A549 (cell line): ENCODE data around the gene TRIP13. TPM values are rescaled to one million over a fixed set of nuclear protein-coding genes. Genes with fewer than 3 reads are reported as not detected.

Source experiments
- CBX2 ChIP-seq: fragments of 200-600 bp; sonication (generic); IDR thresholded peaks from 2 replicates; pipeline ENCODE4 v1.6.1; 2016; ENCODE audit warnings: low read depth, mild to moderate bottlenecking, borderline replicate concordance
- CHD2 ChIP-seq: fragments of 150-350 bp; IDR thresholded peaks from 2 replicates; pipeline ENCODE4 v1.6.1; 2014; ENCODE audit warnings: low read length; ENCODE audit not compliant: partially characterized antibody
- CHD4 ChIP-seq: fragments of 200-600 bp; sonication (generic); IDR thresholded peaks from 2 replicates; pipeline ENCODE4 v1.6.1; 2016; ENCODE audit warnings: antibody characterized with exemption, mild to moderate bottlenecking, borderline replicate concordance
- EP300 ChIP-seq, 2 experiments: fragments of >200 bp; sonication (Bioruptor Twin); formaldehyde crosslinking; IDR thresholded peaks; 2 replicates in 1 of 2; 3 replicates in 1 of 2; pipeline ENCODE4 v1.6.1; 2016 to 2017
- ESRRA ChIP-seq: fragments of 150-350 bp; IDR thresholded peaks from 2 replicates; pipeline ENCODE4 v1.6.1; 2014; ENCODE audit warnings: mild to moderate bottlenecking, low read length, borderline replicate concordance
- FOSB ChIP-seq: fragments of 250-450 bp; sonication (Bioruptor Pico); IDR thresholded peaks from 2 replicates; pipeline ENCODE4 v1.5.0; 2020; ENCODE audit warnings: mild to moderate bottlenecking, moderate library complexity
- FOSL2 ChIP-seq, 2 experiments: fragments of 450-650 bp in 1 of 2; fragments of >200 bp in 1 of 2; sonication (Bioruptor Twin) in 1 of 2; formaldehyde crosslinking; IDR thresholded peaks; 2 replicates each; pipeline versions ENCODE4 v1.5.0 to v1.6.1; 2016 to 2020; ENCODE audit warnings: mild to moderate bottlenecking in 1 of 2, moderate library complexity in 1 of 2
- GATA3 ChIP-seq: IDR thresholded peaks from 2 replicates; pipeline ENCODE4 v1.6.1; 2012; ENCODE audit warnings: borderline replicate concordance
- HDAC2 ChIP-seq: fragments of 200-600 bp; sonication (generic); IDR thresholded peaks from 2 replicates; pipeline ENCODE4 v1.6.1; 2016
- HEYL ChIP-seq: fragments of 250-450 bp; sonication (Bioruptor Pico); IDR thresholded peaks from 2 replicates; pipeline ENCODE4 v1.8.0; 2021; ENCODE audit warnings: mild to moderate bottlenecking, moderate library complexity
- HOXB13 ChIP-seq: fragments of 250-450 bp; sonication (Bioruptor Pico); IDR thresholded peaks from 2 replicates; pipeline ENCODE4 v1.5.0; 2020; ENCODE audit warnings: low read depth, mild to moderate bottlenecking, moderate library complexity
- JUNB ChIP-seq: fragments of >200 bp; sonication (Bioruptor Twin); formaldehyde crosslinking; IDR thresholded peaks from 2 replicates; pipeline ENCODE4 v1.6.1; 2016
- KDM1A ChIP-seq: fragments of 200-600 bp; sonication (generic); IDR thresholded peaks from 2 replicates; pipeline ENCODE4 v1.6.1; 2016; ENCODE audit warnings: low read depth, mild to moderate bottlenecking
- KDM5A ChIP-seq: fragments of 200-600 bp; sonication (generic); IDR thresholded peaks from 2 replicates; pipeline ENCODE4 v1.6.1; 2016; ENCODE audit warnings: antibody characterized with exemption, mild to moderate bottlenecking
- MAZ ChIP-seq: fragments of 150-350 bp; IDR thresholded peaks from 2 replicates; pipeline ENCODE4 v1.6.1; 2014; ENCODE audit warnings: antibody characterized with exemption, low read depth, low read length, borderline replicate concordance
- MYC ChIP-seq: IDR thresholded peaks from 2 replicates; pipeline ENCODE4 v1.6.1; 2012; ENCODE audit warnings: mild to moderate bottlenecking, inconsistent platforms, low read length, improper control_type of control experiment, borderline replicate concordance
- NFE2L2 ChIP-seq: fragments of 150-350 bp; conservative IDR thresholded peaks from 2 replicates; pipeline ENCODE4 v1.6.1; 2014; ENCODE audit warnings: low read length
- NPAS2 ChIP-seq: fragments of 250-450 bp; sonication (Bioruptor Pico); IDR thresholded peaks from 2 replicates; pipeline ENCODE4 v1.8.0; 2022; ENCODE audit warnings: mild to moderate bottlenecking, moderate library complexity, borderline replicate concordance
- RAD21 ChIP-seq, 2 experiments: fragments of >200 bp in 1 of 2; sonication (Bioruptor Twin) in 1 of 2; formaldehyde crosslinking in 1 of 2; IDR thresholded peaks in 1 of 2; conservative IDR thresholded peaks in 1 of 2; 2 replicates in 1 of 2; 3 replicates in 1 of 2; pipeline ENCODE4 v1.6.1; 2012 to 2018; ENCODE audit warnings: inconsistent platforms in 1 of 2
- RNF2 ChIP-seq: fragments of 200-600 bp; sonication (generic); IDR thresholded peaks from 2 replicates; pipeline ENCODE4 v1.6.1; 2016; ENCODE audit warnings: low read depth, mild to moderate bottlenecking, antibody characterized with exemption, moderate library complexity, borderline replicate concordance
- SMC3 ChIP-seq: fragments of >200 bp; sonication (Bioruptor Twin); formaldehyde crosslinking; IDR thresholded peaks from 3 replicates; pipeline ENCODE4 v1.6.1; 2018; ENCODE audit warnings: inconsistent platforms
- SREBF2 ChIP-seq: fragments of 450-650 bp; IDR thresholded peaks from 2 replicates; pipeline ENCODE4 v1.6.1; 2014; ENCODE audit warnings: mild to moderate bottlenecking, moderate library complexity
- USF2 ChIP-seq: fragments of 450-650 bp; IDR thresholded peaks from 2 replicates; pipeline ENCODE4 v1.6.1; 2014; ENCODE audit warnings: antibody characterized with exemption
- ZC3H11A ChIP-seq: fragments of 450-650 bp; IDR thresholded peaks from 2 replicates; pipeline ENCODE4 v1.6.1; 2014; ENCODE audit warnings: antibody characterized with exemption, mild to moderate bottlenecking
- ZNF302 ChIP-seq: fragments of 250-450 bp; sonication (Bioruptor Pico); IDR thresholded peaks from 2 replicates; pipeline ENCODE4 v1.9.0; 2021; ENCODE audit warnings: inconsistent platforms, mild to moderate bottlenecking, moderate library complexity
- ZSCAN20 ChIP-seq: fragments of 250-450 bp; sonication (Bioruptor Pico); IDR thresholded peaks from 2 replicates; pipeline ENCODE4 v1.8.0; 2022; ENCODE audit warnings: mild to moderate bottlenecking, moderate library complexity
- polyA plus RNA-seq, 4 experiments: library from polyadenylated mRNA; depleted of rRNA in 3 of 4; stranded (reverse); fragments of >200 nt; fragmentation: RNase III in 1 of 4; extraction: RNeasy Plus Mini Kit Qiagen cat#74134 plus additional on column Dnase treatment in 1 of 4; gene quantifications; 2 replicates in 3 of 4; 3 replicates in 1 of 4; pipeline ENCODE4 v1.2.3, GENCODE V29; 2011 to 2017
- TF ChIP-seq, protein P1 (sequence below): fragments of >200 bp; sonication (Bioruptor Twin); formaldehyde crosslinking; IDR thresholded peaks from 3 replicates; pipeline ENCODE4 v1.6.1; 2016
- TF ChIP-seq, protein P2 (sequence below): fragments of >200 bp; sonication (Bioruptor Twin); formaldehyde crosslinking; IDR thresholded peaks from 3 replicates; pipeline ENCODE4 v1.5.1; 2016
- TF ChIP-seq, protein P3 (sequence below): fragments of >200 bp; sonication (Bioruptor Twin); formaldehyde crosslinking; IDR thresholded peaks from 2 replicates; pipeline ENCODE4 v1.6.1; 2016
- TF ChIP-seq, protein P4 (sequence below): fragments of 200-600 bp; sonication (generic); IDR thresholded peaks from 2 replicates; pipeline ENCODE4 v1.6.1; 2016; ENCODE audit warnings: antibody characterized with exemption, mild to moderate bottlenecking, moderate library complexity
- TF ChIP-seq, protein P5 (sequence below): fragments of 250-450 bp; sonication (Bioruptor Pico); IDR thresholded peaks from 2 replicates; pipeline ENCODE4 v1.5.0; 2021; ENCODE audit warnings: mild to moderate bottlenecking, moderate library complexity, borderline replicate concordance

The TRIP13 gene
- polyA plus RNA-seq, 2 of the 4 experiments (the other 2 are of a cell fraction), result 54.0 to 62.4 TPM

GRCh38 chr5:912280-913091 is 19.8 kb downstream of the TRIP13 start (continued):
- peak; percentile 28; the same call in 1 of the 2 replicates for TF ChIP-seq NPAS2 (CRISPR knock-in tag)
- TF ChIP-seq CHD4, result no peak
- peak; percentile 75 for TF ChIP-seq MYC
- no peak for TF ChIP-seq KDM1A
- peak; percentile 29; the same call in 1 of the 2 replicates for TF ChIP-seq ZSCAN20 (CRISPR knock-in tag)
- no peak for TF ChIP-seq ZC3H11A
- TF ChIP-seq EP300 (IDR thresholded peaks at IDR 0.05), result peak; percentile 54 to 83; a peak in 3 of 5 replicates
- TF ChIP-seq, protein P1, sequence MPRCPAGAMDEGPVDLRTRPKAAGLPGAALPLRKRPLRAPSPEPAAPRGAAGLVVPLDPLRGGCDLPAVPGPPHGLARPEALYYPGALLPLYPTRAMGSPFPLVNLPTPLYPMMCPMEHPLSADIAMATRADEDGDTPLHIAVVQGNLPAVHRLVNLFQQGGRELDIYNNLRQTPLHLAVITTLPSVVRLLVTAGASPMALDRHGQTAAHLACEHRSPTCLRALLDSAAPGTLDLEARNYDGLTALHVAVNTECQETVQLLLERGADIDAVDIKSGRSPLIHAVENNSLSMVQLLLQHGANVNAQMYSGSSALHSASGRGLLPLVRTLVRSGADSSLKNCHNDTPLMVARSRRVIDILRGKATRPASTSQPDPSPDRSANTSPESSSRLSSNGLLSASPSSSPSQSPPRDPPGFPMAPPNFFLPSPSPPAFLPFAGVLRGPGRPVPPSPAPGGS, result 0 out of 3 replicates have a peak, but pooled peaks have one; percentile 53
- TF ChIP-seq, protein P2, sequence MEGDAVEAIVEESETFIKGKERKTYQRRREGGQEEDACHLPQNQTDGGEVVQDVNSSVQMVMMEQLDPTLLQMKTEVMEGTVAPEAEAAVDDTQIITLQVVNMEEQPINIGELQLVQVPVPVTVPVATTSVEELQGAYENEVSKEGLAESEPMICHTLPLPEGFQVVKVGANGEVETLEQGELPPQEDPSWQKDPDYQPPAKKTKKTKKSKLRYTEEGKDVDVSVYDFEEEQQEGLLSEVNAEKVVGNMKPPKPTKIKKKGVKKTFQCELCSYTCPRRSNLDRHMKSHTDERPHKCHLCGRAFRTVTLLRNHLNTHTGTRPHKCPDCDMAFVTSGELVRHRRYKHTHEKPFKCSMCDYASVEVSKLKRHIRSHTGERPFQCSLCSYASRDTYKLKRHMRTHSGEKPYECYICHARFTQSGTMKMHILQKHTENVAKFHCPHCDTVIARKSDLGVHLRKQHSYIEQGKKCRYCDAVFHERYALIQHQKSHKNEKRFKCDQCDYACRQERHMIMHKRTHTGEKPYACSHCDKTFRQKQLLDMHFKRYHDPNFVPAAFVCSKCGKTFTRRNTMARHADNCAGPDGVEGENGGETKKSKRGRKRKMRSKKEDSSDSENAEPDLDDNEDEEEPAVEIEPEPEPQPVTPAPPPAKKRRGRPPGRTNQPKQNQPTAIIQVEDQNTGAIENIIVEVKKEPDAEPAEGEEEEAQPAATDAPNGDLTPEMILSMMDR, result peak; percentile 47
- TF ChIP-seq FOSB, result peak; percentile 96
- no peak for TF ChIP-seq ZNF302
- TF ChIP-seq FOSL2 (IDR thresholded peaks at IDR 0.05), result peak; percentile 92
- TF ChIP-seq FOSL2 (CRISPR knock-in tag; IDR thresholded peaks at IDR 0.05), result peak; percentile 100
- TF ChIP-seq CBX2, result no peak
- TF ChIP-seq, protein P3, sequence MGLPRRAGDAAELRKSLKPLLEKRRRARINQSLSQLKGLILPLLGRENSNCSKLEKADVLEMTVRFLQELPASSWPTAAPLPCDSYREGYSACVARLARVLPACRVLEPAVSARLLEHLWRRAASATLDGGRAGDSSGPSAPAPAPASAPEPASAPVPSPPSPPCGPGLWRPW, result no peak
- 0 out of 2 replicates have a peak, but pooled peaks have one; percentile 42 for TF ChIP-seq MAZ
- peak in 1 of 2 experiments; percentile 27; a peak in 2 of 5 replicates for TF ChIP-seq RAD21 (conservative IDR thresholded peaks at IDR 0.05 in 1 of 2, IDR thresholded peaks at IDR 0.05 in 1 of 2)
- no peak for TF ChIP-seq HDAC2
- TF ChIP-seq SREBF2, result no peak
- no peak for TF ChIP-seq RNF2
- TF ChIP-seq KDM5A, result no peak
- TF ChIP-seq ESRRA, result no peak
- TF ChIP-seq, protein P4, sequence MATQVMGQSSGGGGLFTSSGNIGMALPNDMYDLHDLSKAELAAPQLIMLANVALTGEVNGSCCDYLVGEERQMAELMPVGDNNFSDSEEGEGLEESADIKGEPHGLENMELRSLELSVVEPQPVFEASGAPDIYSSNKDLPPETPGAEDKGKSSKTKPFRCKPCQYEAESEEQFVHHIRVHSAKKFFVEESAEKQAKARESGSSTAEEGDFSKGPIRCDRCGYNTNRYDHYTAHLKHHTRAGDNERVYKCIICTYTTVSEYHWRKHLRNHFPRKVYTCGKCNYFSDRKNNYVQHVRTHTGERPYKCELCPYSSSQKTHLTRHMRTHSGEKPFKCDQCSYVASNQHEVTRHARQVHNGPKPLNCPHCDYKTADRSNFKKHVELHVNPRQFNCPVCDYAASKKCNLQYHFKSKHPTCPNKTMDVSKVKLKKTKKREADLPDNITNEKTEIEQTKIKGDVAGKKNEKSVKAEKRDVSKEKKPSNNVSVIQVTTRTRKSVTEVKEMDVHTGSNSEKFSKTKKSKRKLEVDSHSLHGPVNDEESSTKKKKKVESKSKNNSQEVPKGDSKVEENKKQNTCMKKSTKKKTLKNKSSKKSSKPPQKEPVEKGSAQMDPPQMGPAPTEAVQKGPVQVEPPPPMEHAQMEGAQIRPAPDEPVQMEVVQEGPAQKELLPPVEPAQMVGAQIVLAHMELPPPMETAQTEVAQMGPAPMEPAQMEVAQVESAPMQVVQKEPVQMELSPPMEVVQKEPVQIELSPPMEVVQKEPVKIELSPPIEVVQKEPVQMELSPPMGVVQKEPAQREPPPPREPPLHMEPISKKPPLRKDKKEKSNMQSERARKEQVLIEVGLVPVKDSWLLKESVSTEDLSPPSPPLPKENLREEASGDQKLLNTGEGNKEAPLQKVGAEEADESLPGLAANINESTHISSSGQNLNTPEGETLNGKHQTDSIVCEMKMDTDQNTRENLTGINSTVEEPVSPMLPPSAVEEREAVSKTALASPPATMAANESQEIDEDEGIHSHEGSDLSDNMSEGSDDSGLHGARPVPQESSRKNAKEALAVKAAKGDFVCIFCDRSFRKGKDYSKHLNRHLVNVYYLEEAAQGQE, result no peak
- no peak; the same call in 1 of the 2 replicates for TF ChIP-seq NFE2L2
- TF ChIP-seq CHD2, result peak; percentile 45
- peak; percentile 86; the same call in 1 of the 2 replicates for TF ChIP-seq GATA3
- TF ChIP-seq SMC3, result 0 out of 3 replicates have a peak, but pooled peaks have one; percentile 31
- TF ChIP-seq JUNB, result peak; percentile 93
- TF ChIP-seq HOXB13 (CRISPR knock-in tag), result peak; percentile 96
- TF ChIP-seq, protein P5, sequence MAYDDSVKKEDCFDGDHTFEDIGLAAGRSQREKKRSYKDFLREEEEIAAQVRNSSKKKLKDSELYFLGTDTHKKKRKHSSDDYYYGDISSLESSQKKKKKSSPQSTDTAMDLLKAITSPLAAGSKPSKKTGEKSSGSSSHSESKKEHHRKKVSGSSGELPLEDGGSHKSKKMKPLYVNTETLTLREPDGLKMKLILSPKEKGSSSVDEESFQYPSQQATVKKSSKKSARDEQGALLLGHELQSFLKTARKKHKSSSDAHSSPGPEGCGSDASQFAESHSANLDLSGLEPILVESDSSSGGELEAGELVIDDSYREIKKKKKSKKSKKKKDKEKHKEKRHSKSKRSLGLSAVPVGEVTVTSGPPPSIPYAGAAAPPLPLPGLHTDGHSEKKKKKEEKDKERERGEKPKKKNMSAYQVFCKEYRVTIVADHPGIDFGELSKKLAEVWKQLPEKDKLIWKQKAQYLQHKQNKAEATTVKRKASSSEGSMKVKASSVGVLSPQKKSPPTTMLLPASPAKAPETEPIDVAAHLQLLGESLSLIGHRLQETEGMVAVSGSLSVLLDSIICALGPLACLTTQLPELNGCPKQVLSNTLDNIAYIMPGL (CRISPR knock-in tag), result no peak; the same call in 1 of the 2 replicates
- TF ChIP-seq USF2, result peak; percentile 85
- TF ChIP-seq HEYL, result peak; percentile 74; the same call in 1 of the 2 replicates
